Thyroid gland (tissue), 4 donors: ENCODE results near the gene WDR20. TPM values are rescaled to one million over a fixed set of nuclear protein-coding genes. Genes with fewer than 3 reads are reported as not detected.
A peak's percentile ranks its signal among the peaks of the same experiment; 100 is the strongest.
"Not testable (repeated sequence)": the region's sequence is repeated elsewhere in the genome, so short reads cannot be mapped to it uniquely, and the experiment has no call there.

Experiments used
- DNase-seq, 2 donors: peaks; one replicate each; pipeline ENCODE4 v3.0.0-alpha.2; 2019
- H3K27ac ChIP-seq, 3 donors: fragments of 200-600 bp; sonication (generic); 1 replicate in 2 of 3; 2 replicates in 1 of 3; pipeline ENCODE4 v1.5.1; 2016 to 2019; ENCODE audit warnings: mild to moderate bottlenecking in 1 of 3, moderate library complexity in 1 of 3
- H3K27me3 ChIP-seq: fragments of 200-600 bp; sonication (generic); one replicate; pipeline ENCODE4 v1.5.1; 2019
- H3K36me3 ChIP-seq, 2 donors: fragments of 200-600 bp; sonication (generic); one replicate each; pipeline ENCODE4 v1.5.1; 2016 to 2019
- H3K4me1 ChIP-seq, 2 donors: fragments of 200-600 bp; sonication (generic); one replicate each; pipeline ENCODE4 v1.5.1; 2017 to 2019
- H3K4me3 ChIP-seq, 3 donors: fragments of 200-600 bp; sonication (generic); replicated peaks in 1 of 3; 1 replicate in 2 of 3; 2 replicates in 1 of 3; pipeline ENCODE4 v1.5.1; 2016; ENCODE audit warnings: mild to moderate bottlenecking in 1 of 3
- H3K9me3 ChIP-seq: fragments of 200-600 bp; sonication (generic); one replicate; pipeline ENCODE4 v1.5.1; 2017
- POLR2A ChIP-seq, 2 donors: fragments of 450-650 bp; IDR thresholded peaks; one replicate each; pipeline ENCODE4 v1.6.1; 2017; ENCODE audit warnings: antibody characterized with exemption in 2 of 2, mild to moderate bottlenecking in 2 of 2, moderate library complexity in 1 of 2
- WGBS, 2 donors: methylation state at CpG; one replicate each; pipeline ENCODE4 v1.1.5; 2017; 5-methylcytosine and 5-hydroxymethylcytosine counted together
- intact Hi-C: fragments of 100-400 bp; cut with DNase I; formaldehyde crosslinking; loops from one replicate; pipeline ENCODE4 v1.15.1; 2023
- total RNA-seq, 4 donors: library from RNA; depleted of rRNA; stranded (reverse); fragments of >200 nt; gene quantifications; one replicate each; pipeline ENCODE4 v1.2.3, GENCODE V29; 2016
- TF ChIP-seq, protein P1 (sequence below), 6 experiments: fragments of 200-600 bp in 3 of 6; fragments of 450-650 bp in 3 of 6; sonication (generic) in 3 of 6; IDR thresholded peaks; one replicate each; pipeline ENCODE4 v1.5.1; 2016 to 2019; ENCODE audit warnings: antibody characterized with exemption in 6 of 6, mild to moderate bottlenecking in 2 of 6, inconsistent platforms in 1 of 6, moderate library complexity in 1 of 6

The WDR20 gene
- total RNA-seq, 4 donors from 2014 or later: 27.1 to 48.8 (median 37.6) TPM

GRCh38 chr14:102126807-102127455, 12.8 kb upstream of the WDR20 start:
- Histone ChIP-seq H3K27ac (no peak overlapping the region), H3K4me3 (no peak overlapping the region), H3K36me3 (no peaks in the 10 kb centered on the region), H3K27me3 (no peaks in the 10 kb centered on the region), H3K9me3 (no peaks in the 10 kb centered on the region), H3K4me1 (no peaks in the 10 kb centered on the region)
- intact Hi-C loops: no loop called here
- TF ChIP-seq, protein P1, sequence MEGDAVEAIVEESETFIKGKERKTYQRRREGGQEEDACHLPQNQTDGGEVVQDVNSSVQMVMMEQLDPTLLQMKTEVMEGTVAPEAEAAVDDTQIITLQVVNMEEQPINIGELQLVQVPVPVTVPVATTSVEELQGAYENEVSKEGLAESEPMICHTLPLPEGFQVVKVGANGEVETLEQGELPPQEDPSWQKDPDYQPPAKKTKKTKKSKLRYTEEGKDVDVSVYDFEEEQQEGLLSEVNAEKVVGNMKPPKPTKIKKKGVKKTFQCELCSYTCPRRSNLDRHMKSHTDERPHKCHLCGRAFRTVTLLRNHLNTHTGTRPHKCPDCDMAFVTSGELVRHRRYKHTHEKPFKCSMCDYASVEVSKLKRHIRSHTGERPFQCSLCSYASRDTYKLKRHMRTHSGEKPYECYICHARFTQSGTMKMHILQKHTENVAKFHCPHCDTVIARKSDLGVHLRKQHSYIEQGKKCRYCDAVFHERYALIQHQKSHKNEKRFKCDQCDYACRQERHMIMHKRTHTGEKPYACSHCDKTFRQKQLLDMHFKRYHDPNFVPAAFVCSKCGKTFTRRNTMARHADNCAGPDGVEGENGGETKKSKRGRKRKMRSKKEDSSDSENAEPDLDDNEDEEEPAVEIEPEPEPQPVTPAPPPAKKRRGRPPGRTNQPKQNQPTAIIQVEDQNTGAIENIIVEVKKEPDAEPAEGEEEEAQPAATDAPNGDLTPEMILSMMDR (IDR thresholded peaks at IDR 0.05): no peak
- 84 to 85% methylated on average over 5 of the region's 5 CpGs for WGBS, 2 donors
- no peak for DNase-seq

DNA sequence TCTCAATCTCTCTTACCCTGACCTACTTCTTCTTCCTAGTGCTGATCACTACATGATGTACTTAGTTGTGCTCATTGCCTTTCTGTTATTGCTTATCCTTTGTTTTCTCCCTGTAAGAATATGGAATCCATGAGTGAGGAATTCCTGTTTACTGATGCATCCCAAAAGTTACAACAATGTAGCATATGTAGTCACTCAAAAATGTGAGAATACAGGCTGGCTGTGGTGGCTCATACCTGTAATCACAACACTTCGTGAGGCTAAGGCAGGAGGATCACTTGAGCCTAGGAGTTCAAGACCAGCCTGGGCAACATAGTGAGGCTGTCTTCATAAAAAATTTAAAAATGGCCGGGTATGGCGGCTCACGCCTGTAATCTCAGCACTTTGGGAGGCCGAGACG, 8.0 kb upstream of the WDR20 start:
- Histone ChIP-seq H3K27ac (no peak overlapping the region), H3K4me3 (no peak overlapping the region), H3K36me3 (no peaks in the 10 kb centered on the region), H3K27me3 (no peaks in the 10 kb centered on the region), H3K9me3 (no peaks in the 10 kb centered on the region), H3K4me1 (no peaks in the 10 kb centered on the region)
- no peak for DNase-seq
- TF ChIP-seq, protein P1 (IDR thresholded peaks at IDR 0.05): no peak
- TF ChIP-seq POLR2A (IDR thresholded peaks at IDR 0.05): no peak
- WGBS, 2 donors: 78% methylated on average over 6 of the region's 6 CpGs
- intact Hi-C loops: no loop called here

GRCh38 chr14:102134021-102134420, 5.7 kb upstream of the WDR20 start:
- H3K4me3 ChIP-seq, intact Hi-C loops, H3K27ac ChIP-seq, H3K4me1 ChIP-seq, H3K9me3 ChIP-seq, H3K36me3 ChIP-seq, H3K27me3 ChIP-seq: not testable (repeated sequence)
- 56 to 64% methylated on average over 9 of the region's 9 CpGs for WGBS, 2 donors
- peak; percentile 55 to 71 for DNase-seq

DNA sequence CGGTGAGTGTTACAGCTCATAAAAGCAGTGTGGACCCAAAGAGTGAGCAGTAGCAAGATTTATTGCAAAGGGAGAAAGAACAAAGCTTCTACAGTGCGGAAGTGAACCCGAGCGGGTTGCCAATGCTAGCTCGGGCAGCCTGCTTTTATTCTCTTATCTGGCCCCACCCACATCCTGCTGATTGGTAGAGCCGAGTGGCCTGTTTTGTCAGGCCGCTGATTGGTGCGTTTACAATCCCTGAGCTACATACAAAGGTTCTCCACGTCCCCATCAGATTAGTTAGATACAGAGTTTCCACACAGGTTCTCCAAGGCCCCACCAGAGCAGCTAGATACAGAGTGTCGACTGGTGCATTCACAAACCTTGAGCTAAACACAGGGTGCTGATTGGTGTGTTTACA, 5.0 kb upstream of the WDR20 start:
- H3K9me3 ChIP-seq, H3K4me3 ChIP-seq, intact Hi-C loops, H3K36me3 ChIP-seq, DNase-seq, H3K27ac ChIP-seq, H3K4me1 ChIP-seq, H3K27me3 ChIP-seq: not testable (repeated sequence)
- 92 to 95% methylated on average over 10 of the region's 10 CpGs for WGBS, 2 donors

GRCh38 chr14:102135456-102135855, 4.2 kb upstream of the WDR20 start:
- H3K4me1 ChIP-seq, intact Hi-C loops, H3K27me3 ChIP-seq, H3K4me3 ChIP-seq, DNase-seq, H3K9me3 ChIP-seq, H3K36me3 ChIP-seq, H3K27ac ChIP-seq: not testable (repeated sequence)
- WGBS, 2 donors: 96 to 99% methylated on average over 19 to 20 of the region's 30 CpGs

GRCh38 chr14:102138535-102138934, 1.2 kb upstream of the WDR20 start:
- no peak for DNase-seq
- H3K4me1 ChIP-seq: peaks cover 6 to 16% of the 10 kb centered on the region in 2 donors
- TF ChIP-seq POLR2A (IDR thresholded peaks at IDR 0.05): no peak
- H3K27ac ChIP-seq: no peak overlapping the region
- peak overlapping the region in 2 of 3 donors; percentile 83 to 96 for H3K4me3 ChIP-seq
- intact Hi-C loops: no loop called here
- no peaks in the 10 kb centered on the region for H3K36me3 ChIP-seq
- 22 to 23% methylated on average over 3 of the region's 3 CpGs for WGBS, 2 donors
- H3K27me3 ChIP-seq: no peaks in the 10 kb centered on the region
- no peaks in the 10 kb centered on the region for H3K9me3 ChIP-seq

DNA sequence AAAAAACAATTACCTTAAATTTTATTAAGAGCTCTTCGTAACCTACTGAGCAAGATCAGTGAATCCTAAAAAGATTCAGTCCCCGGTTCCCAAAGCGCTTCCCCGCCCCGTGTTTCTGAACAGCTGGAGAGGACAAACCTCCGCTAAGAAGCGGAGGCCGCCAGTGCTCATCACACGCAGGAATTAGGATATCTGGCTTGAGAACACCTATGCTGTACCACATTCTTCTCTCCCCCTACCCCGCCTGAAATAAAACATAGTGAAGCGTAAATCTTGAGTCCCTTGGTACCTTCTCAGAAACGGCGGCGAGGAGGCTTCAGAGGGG, 774 bp upstream of the WDR20 start:
- H3K9me3 ChIP-seq: no peaks in the 10 kb centered on the region
- no peaks in the 10 kb centered on the region for H3K36me3 ChIP-seq
- H3K27ac ChIP-seq: peak overlapping the region in 2 of 3 donors; percentile 74 to 81
- 5 to 6% methylated on average over 10 to 14 of the region's 14 CpGs for WGBS, 2 donors
- H3K4me1 ChIP-seq: peaks cover 6 to 16% of the 10 kb centered on the region in 2 donors
- H3K27me3 ChIP-seq: no peaks in the 10 kb centered on the region
- TF ChIP-seq, protein P1 (IDR thresholded peaks at IDR 0.05): no peak
- no peak for TF ChIP-seq POLR2A (IDR thresholded peaks at IDR 0.05)
- intact Hi-C loops: no loop called here
- H3K4me3 ChIP-seq: peak overlapping the region; percentile 67 to 96 (median 83)
- DNase-seq: peak in 1 of 2 donors; percentile 19
